ENCODE results near the gene LCN10.
A peak's percentile ranks its signal among the peaks of the same experiment; 100 is the strongest.

Gene LCN10

DNA sequence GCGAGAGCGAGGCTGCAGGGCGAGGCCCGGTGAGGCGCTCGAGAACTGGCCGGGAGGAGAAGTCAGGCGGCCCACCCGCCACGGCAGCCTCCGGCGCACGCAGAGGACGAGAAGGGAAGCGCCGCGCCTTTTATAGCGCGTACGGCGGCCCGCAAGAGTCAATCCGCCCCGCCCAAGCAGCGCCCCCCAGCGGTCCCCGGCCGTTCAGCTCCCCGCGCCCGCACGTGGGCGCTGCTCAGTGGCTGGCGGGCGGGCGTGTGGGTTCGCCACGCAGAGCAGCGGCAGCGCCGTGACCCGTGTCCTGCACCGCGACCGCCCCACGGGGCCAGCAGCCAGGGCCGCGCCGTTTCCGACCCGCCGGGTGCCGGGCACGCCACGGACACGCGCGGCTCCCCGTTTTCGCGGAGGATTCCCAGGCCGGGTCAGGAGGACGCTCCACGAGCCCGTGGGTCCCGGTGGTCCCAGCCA is 14.6 kb downstream of the LCN10 start:
- peak; percentile 66 for DNase-seq (ENCODE audit: low read depth)
- peak overlapping the region; percentile 93 for H3K4me3 ChIP-seq (ENCODE audit: low read depth, low read length)
- TF ChIP-seq, protein P1, sequence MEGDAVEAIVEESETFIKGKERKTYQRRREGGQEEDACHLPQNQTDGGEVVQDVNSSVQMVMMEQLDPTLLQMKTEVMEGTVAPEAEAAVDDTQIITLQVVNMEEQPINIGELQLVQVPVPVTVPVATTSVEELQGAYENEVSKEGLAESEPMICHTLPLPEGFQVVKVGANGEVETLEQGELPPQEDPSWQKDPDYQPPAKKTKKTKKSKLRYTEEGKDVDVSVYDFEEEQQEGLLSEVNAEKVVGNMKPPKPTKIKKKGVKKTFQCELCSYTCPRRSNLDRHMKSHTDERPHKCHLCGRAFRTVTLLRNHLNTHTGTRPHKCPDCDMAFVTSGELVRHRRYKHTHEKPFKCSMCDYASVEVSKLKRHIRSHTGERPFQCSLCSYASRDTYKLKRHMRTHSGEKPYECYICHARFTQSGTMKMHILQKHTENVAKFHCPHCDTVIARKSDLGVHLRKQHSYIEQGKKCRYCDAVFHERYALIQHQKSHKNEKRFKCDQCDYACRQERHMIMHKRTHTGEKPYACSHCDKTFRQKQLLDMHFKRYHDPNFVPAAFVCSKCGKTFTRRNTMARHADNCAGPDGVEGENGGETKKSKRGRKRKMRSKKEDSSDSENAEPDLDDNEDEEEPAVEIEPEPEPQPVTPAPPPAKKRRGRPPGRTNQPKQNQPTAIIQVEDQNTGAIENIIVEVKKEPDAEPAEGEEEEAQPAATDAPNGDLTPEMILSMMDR (IDR thresholded peaks at IDR 0.05; ENCODE audit: low read depth, low read length, missing control alignments): peak; percentile 85

DNA sequence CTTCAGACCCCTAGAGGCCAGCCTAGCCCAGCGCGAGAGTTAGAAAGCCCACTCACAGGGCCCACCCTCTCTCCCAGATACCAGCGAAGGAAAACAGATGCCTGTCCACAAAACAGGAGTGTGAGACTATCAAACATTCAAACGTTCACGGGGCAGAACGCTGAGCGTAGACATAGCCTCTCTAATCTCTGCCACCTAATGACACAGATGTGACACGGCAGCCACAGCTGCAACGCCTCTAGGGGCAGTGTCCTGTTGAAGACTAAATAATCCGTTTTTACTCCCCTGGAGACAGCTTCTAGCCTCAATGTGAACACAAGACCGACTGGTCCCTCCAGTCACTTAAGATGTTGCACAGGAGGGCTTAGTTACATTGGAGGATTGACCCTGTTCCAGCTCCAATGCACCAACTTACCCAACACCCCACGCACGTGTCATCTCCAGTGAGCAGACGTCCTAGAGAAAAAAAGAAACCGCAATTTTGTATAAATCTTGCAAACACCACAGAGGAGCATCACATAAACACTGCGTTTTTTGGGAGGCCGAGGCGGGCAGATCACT is 16.0 kb downstream of the LCN10 start:
- H3K4me3 ChIP-seq (ENCODE audit: low read depth, low read length): peak overlapping the region; percentile 93
- TF ChIP-seq, protein P1 (IDR thresholded peaks at IDR 0.05; ENCODE audit: low read depth, low read length, missing control alignments): peak; percentile 79
- DNase-seq (ENCODE audit: low read depth): peak; percentile 36

DNA sequence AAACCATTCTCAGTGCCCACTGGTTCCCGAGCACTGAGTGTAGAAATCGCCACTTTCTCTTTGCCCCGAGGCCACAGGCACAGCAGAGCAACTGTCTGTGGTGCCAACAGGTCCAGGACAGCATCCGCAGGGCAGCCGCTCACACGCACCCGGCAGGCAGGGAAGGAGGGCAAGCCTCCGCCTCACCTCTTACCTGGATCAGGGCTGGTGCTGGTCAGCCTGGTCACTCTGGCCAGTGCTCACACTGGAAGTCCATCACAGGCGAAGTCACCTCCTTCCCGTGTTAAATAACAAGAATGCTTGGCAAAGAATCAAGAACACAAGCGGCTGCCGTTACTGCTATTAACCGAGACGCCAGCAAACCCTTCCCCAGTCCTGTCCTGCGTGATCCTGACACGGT is 16.6 kb downstream of the LCN10 start:
- TF ChIP-seq, protein P1 (IDR thresholded peaks at IDR 0.05; ENCODE audit: low read depth, low read length, missing control alignments): no peak
- H3K4me3 ChIP-seq (ENCODE audit: low read depth, low read length): peak overlapping the region; percentile 93
- no peak for DNase-seq (ENCODE audit: low read depth)

DNA sequence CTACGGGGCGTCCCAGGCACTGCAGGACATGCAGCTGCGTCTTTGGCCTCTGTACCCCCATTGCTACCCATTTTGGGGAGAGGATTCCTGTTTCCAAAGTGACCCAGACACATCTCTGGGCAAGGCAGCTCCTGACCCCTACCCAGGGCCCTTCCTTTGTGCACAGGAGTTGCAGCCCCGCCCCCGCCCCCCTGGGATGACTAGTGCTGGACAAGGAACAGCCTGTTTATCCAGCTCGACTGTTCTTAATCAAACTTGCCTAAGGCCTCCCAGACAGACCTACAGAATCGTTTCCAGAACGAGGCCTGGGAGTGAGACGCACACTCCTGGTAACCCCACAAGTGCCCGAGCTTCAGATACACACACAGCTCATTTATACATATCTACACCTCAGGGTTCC is 17.1 kb downstream of the LCN10 start:
- TF ChIP-seq, protein P1 (IDR thresholded peaks at IDR 0.05; ENCODE audit: low read depth, low read length, missing control alignments): no peak
- H3K4me3 ChIP-seq (ENCODE audit: low read depth, low read length): no peak overlapping the region; the same call in 1 of the 2 replicates
- DNase-seq (ENCODE audit: low read depth): no peak

DNA sequence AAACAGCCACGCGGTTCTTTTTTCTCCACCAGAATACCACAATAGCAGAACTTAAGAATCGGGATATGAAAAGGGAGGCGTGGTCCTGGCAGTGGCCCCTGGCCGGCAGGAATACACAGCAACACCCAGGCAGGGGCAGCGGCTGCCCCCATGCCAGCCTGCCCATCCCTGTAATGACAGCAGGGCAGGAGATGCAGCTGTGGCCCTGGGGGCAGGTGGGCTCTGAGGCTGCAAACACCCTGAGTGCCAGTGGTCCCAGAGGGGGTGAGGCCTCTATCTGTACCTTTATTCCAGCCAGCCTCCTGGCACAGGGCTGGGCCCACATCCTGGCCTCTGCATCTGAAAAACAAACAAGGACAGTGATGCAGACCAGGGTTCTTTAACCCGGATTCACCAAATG is 18.0 kb downstream of the LCN10 start:
- TF ChIP-seq, protein P1 (IDR thresholded peaks at IDR 0.05; ENCODE audit: low read depth, low read length, missing control alignments): no peak
- H3K4me3 ChIP-seq (ENCODE audit: low read depth, low read length): no peak overlapping the region
- DNase-seq (ENCODE audit: low read depth): no peak

DNA sequence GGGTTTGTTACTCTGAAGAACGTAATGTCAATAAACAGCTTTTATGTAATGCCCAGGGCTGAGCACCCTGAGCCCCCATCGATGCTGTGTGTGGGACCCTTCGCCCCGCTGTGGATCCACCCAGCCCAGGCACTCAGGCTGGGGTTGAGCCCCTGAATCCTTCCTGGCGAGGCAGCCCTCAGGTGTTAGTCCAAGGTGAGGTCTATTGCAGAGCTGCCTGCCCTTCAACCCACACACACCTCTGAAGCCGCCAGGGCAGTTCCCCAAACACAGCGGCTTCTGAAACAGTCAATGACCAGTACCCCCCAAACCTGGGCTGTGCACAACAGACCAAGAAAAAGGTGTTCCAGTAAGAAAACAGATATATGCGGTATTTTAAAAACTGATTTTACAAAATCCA is 18.8 kb downstream of the LCN10 start:
- DNase-seq (ENCODE audit: low read depth): no peak
- TF ChIP-seq, protein P1 (IDR thresholded peaks at IDR 0.05; ENCODE audit: low read depth, low read length, missing control alignments): no peak
- H3K4me3 ChIP-seq (ENCODE audit: low read depth, low read length): no peak overlapping the region

DNA sequence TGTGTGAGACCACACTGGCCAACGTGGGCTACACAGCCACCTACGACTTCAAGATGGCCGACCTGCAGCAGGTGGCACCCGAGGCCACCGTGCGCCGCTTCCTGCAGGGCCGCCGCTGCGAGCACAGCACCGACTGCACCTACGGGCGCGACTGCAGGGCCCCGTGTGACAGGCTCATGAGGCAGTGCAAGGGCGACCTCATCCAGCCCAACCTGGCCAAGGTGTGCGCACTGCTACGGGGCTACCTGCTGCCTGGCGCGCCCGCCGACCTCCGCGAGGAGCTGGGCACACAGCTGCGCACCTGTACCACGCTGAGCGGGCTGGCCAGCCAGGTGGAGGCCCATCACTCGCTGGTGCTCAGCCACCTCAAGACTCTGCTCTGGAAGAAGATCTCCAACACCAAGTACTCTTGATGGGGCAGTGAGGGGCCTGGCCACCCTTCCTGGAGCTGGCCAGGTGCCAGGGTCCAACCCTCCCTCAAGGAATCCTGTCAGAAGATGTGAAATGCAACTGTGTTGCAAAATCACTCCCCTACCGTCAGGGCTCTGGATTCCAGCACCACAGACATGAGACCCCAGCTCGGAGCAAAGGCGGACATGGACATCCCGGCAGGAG is 19.3 kb downstream of the LCN10 start:
- no peak for DNase-seq (ENCODE audit: low read depth)
- TF ChIP-seq, protein P1 (IDR thresholded peaks at IDR 0.05; ENCODE audit: low read depth, low read length, missing control alignments): no peak
- no peak overlapping the region for H3K4me3 ChIP-seq (ENCODE audit: low read depth, low read length)
